ENCODE data around the gene HMCN2. TPM values are rescaled to one million over a fixed set of nuclear protein-coding genes. Genes with fewer than 3 reads are reported as not detected.
"Not testable (repeated sequence)": the region's sequence is repeated elsewhere in the genome, so short reads cannot be mapped to it uniquely, and the experiment has no call there.

Gene HMCN2
- total and polyA plus RNA-seq, 2 of the 4 experiments (the other 2 are of a cell fraction): 0.02 TPM; not detected in 1

DNA sequence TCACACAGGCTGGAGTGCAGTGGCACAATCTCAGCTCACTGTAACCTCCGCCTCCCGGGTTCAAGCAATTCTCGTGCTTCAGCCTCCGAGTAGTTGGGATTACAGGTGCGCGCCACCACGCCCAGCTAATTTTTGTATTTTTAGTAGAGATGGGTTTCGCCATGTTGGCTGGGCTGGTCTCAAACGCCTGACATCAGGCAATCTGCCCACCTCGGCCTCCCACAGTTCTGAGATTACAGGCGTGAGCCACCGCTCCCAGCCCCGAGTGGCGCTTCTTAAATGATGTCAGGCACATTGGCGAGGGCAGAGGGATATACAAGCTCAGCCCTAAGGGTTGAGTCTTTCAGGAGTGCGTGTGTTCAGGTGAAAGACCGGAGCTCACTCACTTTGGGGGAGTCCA lies 75.0 kb downstream of the HMCN2 start:
- H3K4me2 ChIP-seq (ENCODE audit: low read depth, low read length); H2BK120ac ChIP-seq (ENCODE audit: low read depth, low read length); H3K18ac ChIP-seq (ENCODE audit: low read depth, low read length); H4K91ac ChIP-seq (ENCODE audit: insufficient read depth, low read depth, low read length); DNase-seq; H2AK9ac ChIP-seq (replicated peaks; ENCODE audit: low read depth, low read length, poor library complexity); in situ Hi-C loops (cut with MboI; ENCODE audit: low sequenced_read_pairs); H3K36me3 ChIP-seq (ENCODE audit: control insufficient read depth, insufficient read depth, low read length); CTCF ChIA-PET; H3K4me3 ChIP-seq (ENCODE audit: insufficient read depth, low read depth, low read length); BruUV-seq (replicated peaks); H2AFZ ChIP-seq (replicated peaks; ENCODE audit: low read length, poor library complexity); intact Hi-C loops (cut with micrococcal nuclease); H4K8ac ChIP-seq (ENCODE audit: low read depth in 2 of 2, low read length in 2 of 2); H3K56ac ChIP-seq (ENCODE audit: extremely low read depth, insufficient read depth, low read length); H3K4ac ChIP-seq (ENCODE audit: low read depth, low read length); H2BK5ac ChIP-seq (ENCODE audit: low read depth, low read length, poor library complexity, severe bottlenecking); dilution Hi-C loops (cut with HindIII; ENCODE audit: low sequenced_read_pairs, unreplicated experiment); H3K79me1 ChIP-seq (ENCODE audit: low read depth in 1 of 2, low read length in 2 of 2); H3K9ac ChIP-seq (ENCODE audit: low read depth, low read length); H4K20me1 ChIP-seq (ENCODE audit: insufficient read depth, low read length); H3K9me3 ChIP-seq (ENCODE audit: control insufficient read depth, insufficient read depth, low read length); H2AK5ac ChIP-seq (ENCODE audit: low read depth, low read length); ATAC-seq (ENCODE audit: low read depth); H3K27ac ChIP-seq (ENCODE audit: insufficient read depth, low read length); H3K9me1 ChIP-seq (ENCODE audit: insufficient read depth, low read length); H4K5ac ChIP-seq (ENCODE audit: low read depth, low read length); H2BK15ac ChIP-seq (ENCODE audit: low read depth, low read length); H3K23ac ChIP-seq (ENCODE audit: low read depth, low read length); H3K4me1 ChIP-seq (ENCODE audit: control insufficient read depth, insufficient read depth, low read length); H3K14ac ChIP-seq (replicated peaks; ENCODE audit: low read depth, low read length); H2BK20ac ChIP-seq (ENCODE audit: low read depth, low read length); POLR2A ChIA-PET (ENCODE audit: unreplicated experiment): not testable (repeated sequence)
- H3K27me3 ChIP-seq (ENCODE audit: control insufficient read depth, insufficient read depth, low read length): peaks cover 12% of the 10 kb centered on the region
- WGBS, 2 experiments (ENCODE audit: extremely low coverage in 2 of 2, insufficient read length in 1 of 2): 65% methylated on average over 5 of the region's 17 CpGs; no CpG with 5 or more reads in 1 of the 2 experiments
